ENCODE results near the gene PNPLA6. TPM values are rescaled to one million over a fixed set of nuclear protein-coding genes. Genes with fewer than 3 reads are reported as not detected.
A peak's percentile ranks its signal among the peaks of the same experiment; 100 is the strongest.

PNPLA6 gene
- total and polyA plus RNA-seq, 2 of the 8 experiments (the other 6 are each of a cell fraction or from before 2014, with no cell fraction given), result 55.1 to 121 TPM

- TF ChIP-seq CTCF (IDR thresholded peaks at IDR 0.05; ENCODE audit: control extremely low read depth in 1 of 3, insufficient read depth in 1 of 3, low read depth in 1 of 3, low read length in 3 of 3) (peak in 2 of 3 experiments; percentile 6 to 10; a peak in 2 of 4 replicates), SRF (IDR thresholded peaks at IDR 0.05; ENCODE audit: low read depth, low read length) (no peak), SP4 (IDR thresholded peaks at IDR 0.05; ENCODE audit: low read length) (no peak)
Measured at GRCh38 chr19:7489609-7490044, 45.9 kb upstream of the PNPLA6 start (continued).

All from H1 (cell line).